PC-3 (cell line): ENCODE data around the gene DCLK1. TPM values are rescaled to one million over a fixed set of nuclear protein-coding genes. Genes with fewer than 3 reads are reported as not detected.

Experiments used
- ATAC-seq: fragments of 200-7000 bp; cut with Tn5 transposase; 2 replicates; pipeline ENCODE4 v1.9.1; 2020; ENCODE audit warnings: mild to moderate bottlenecking, moderate library complexity
- BruUV-seq: library from RNA; stranded (reverse); fragments of 400-500 nt; replicated peaks from 2 replicates; lab custom pipeline; 2021; lab: Mats Ljungman, UMichigan
- CTCF ChIA-PET: fragments of 300-600 bp; sonication (Branson Sonifier 250); formaldehyde crosslinking; loops from one replicate; lab custom pipeline; 2022; ENCODE audit warnings: antibody characterized with exemption; lab: Charles Lee
- POLR2A ChIA-PET: fragments of 300-600 bp; sonication (Branson Sonifier 250); formaldehyde crosslinking; loops from one replicate; lab custom pipeline; 2022; ENCODE audit warnings: antibody characterized with exemption; ENCODE audit not compliant: unreplicated experiment; lab: Charles Lee
- DNase-seq: peaks from one replicate; pipeline ENCODE4 v3.0.0-alpha.2; 2015
- H2AFZ ChIP-seq: fragments of 300-600 bp; sonication (generic); 2 replicates; pipeline ENCODE4 v1.6.0; 2016; ENCODE audit warnings: antibody characterized with exemption, low read length
- H3F3A ChIP-seq: fragments of 300-600 bp; sonication (generic); one replicate; pipeline ENCODE4 v1.6.0; 2017; ENCODE audit warnings: antibody characterized with exemption, low read length, control low read depth, mild to moderate bottlenecking; ENCODE audit not compliant: unreplicated experiment
- H3K27ac ChIP-seq: fragments of 300-600 bp; sonication (generic); 2 replicates; pipeline ENCODE4 v1.5.1; 2016; ENCODE audit warnings: mild to moderate bottlenecking, low read length
- H3K27me3 ChIP-seq: fragments of 300-600 bp; sonication (generic); 2 replicates; pipeline ENCODE4 v1.6.1; 2016; ENCODE audit warnings: low read length, mixed read lengths
- H3K36me3 ChIP-seq: fragments of 300-600 bp; sonication (generic); 2 replicates; pipeline ENCODE4 v1.6.1; 2016; ENCODE audit warnings: low read depth, mixed run types, low read length, mixed read lengths
- H3K4me1 ChIP-seq: fragments of 300-600 bp; sonication (generic); 2 replicates; pipeline ENCODE4 v1.5.1; 2016; ENCODE audit warnings: low read length; ENCODE audit not compliant: insufficient read depth
- H3K4me2 ChIP-seq: fragments of 300-600 bp; sonication (generic); 2 replicates; pipeline ENCODE4 v1.6.0; 2016; ENCODE audit warnings: low read length
- H3K4me3 ChIP-seq: fragments of 300-600 bp; sonication (generic); 2 replicates; pipeline ENCODE4 v1.5.1; 2016; ENCODE audit warnings: mild to moderate bottlenecking, low read length, mixed read lengths
- H3K79me2 ChIP-seq: fragments of 300-600 bp; sonication (generic); 2 replicates; pipeline ENCODE4 v1.6.1; 2017; ENCODE audit warnings: low read length, mixed read lengths
- H3K9ac ChIP-seq: fragments of 300-600 bp; sonication (generic); 2 replicates; pipeline ENCODE4 v1.6.0; 2016; ENCODE audit warnings: mild to moderate bottlenecking, low read length
- H3K9me2 ChIP-seq: fragments of 300-600 bp; sonication (generic); replicated peaks from 2 replicates; pipeline ENCODE4 v1.6.1; 2016; ENCODE audit warnings: mixed run types, low read length, mixed read lengths
- H3K9me3 ChIP-seq: fragments of 300-600 bp; sonication (generic); 2 replicates; pipeline ENCODE4 v1.6.1; 2016; ENCODE audit warnings: low read length, mixed read lengths
- H4K20me1 ChIP-seq: fragments of 300-600 bp; sonication (generic); 2 replicates; pipeline ENCODE4 v1.6.1; 2016; ENCODE audit warnings: low read length, mixed read lengths
- CTCF ChIP-seq: fragments of 300-600 bp; sonication (generic); conservative IDR thresholded peaks from 2 replicates; pipeline ENCODE4 v1.5.1; 2017; ENCODE audit warnings: antibody characterized with exemption, low read depth, mild to moderate bottlenecking, low read length
- EZH2 ChIP-seq: fragments of 300-600 bp; sonication (generic); IDR thresholded peaks from one replicate; pipeline ENCODE4 v1.6.1; 2017; ENCODE audit warnings: antibody characterized with exemption, mild to moderate bottlenecking, low read length; ENCODE audit not compliant: unreplicated experiment
- EZH2phosphoT487 ChIP-seq: fragments of 300-600 bp; sonication (generic); IDR thresholded peaks from 2 replicates; pipeline ENCODE4 v1.6.1; 2018; ENCODE audit warnings: mild to moderate bottlenecking, antibody characterized with exemption, low read length, borderline replicate concordance
- intact Hi-C: fragments of 100-400 bp; cut with micrococcal nuclease; formaldehyde crosslinking; loops from 2 replicates; pipeline ENCODE4 v1.9.0; 2023
- total RNA-seq: library from RNA; depleted of rRNA; stranded (reverse); fragments of >200 nt; gene quantifications from 2 replicates; pipeline ENCODE4 v1.2.3, GENCODE V29; 2014

The DCLK1 gene
- total RNA-seq, 1 experiment from 2014 or later: not detected

GRCh38 chr13:35793823-35794222 lies 337.4 kb downstream of the DCLK1 start:
- Histone ChIP-seq H3K36me3 (no peaks in the 10 kb centered on the region), H3K4me3 (no peak overlapping the region), H3K4me1 (0 out of 2 replicates have a peak, but pooled peaks cover 14% of the 10 kb centered on the region), H4K20me1 (no peaks in the 10 kb centered on the region), H3K79me2 (no peaks in the 10 kb centered on the region), H3F3A (no peaks in the 10 kb centered on the region), H3K9me2 (no peaks in the 10 kb centered on the region), H2AFZ (no peak overlapping the region), H3K27ac (no peak overlapping the region), H3K27me3 (no peaks in the 10 kb centered on the region), H3K9ac (no peak overlapping the region), H3K4me2 (no peak overlapping the region), H3K9me3 (no peaks in the 10 kb centered on the region)
- ATAC-seq (no peak), DNase-seq (no peak)
- ChIA-PET CTCF (no interaction called here), POLR2A (no interaction called here)
- no peak for TF ChIP-seq EZH2
- TF ChIP-seq EZH2phosphoT487: no peak
- no peak for TF ChIP-seq CTCF
- BruUV-seq: no TSS peak
- intact Hi-C loops: no loop called here

- no peak for DNase-seq
- TF ChIP-seq EZH2phosphoT487: no peak
- no peaks in the 10 kb centered on the region for H3F3A ChIP-seq
- no peak for ATAC-seq
- H3K4me3 ChIP-seq: no peak overlapping the region
- H4K20me1 ChIP-seq: no peaks in the 10 kb centered on the region
- no peaks in the 10 kb centered on the region for H3K9me2 ChIP-seq
- H3K4me1 ChIP-seq: 0 out of 2 replicates have a peak, but pooled peaks cover 14% of the 10 kb centered on the region
- ChIA-PET CTCF (no interaction called here), POLR2A (no interaction called here)
- H3K4me2 ChIP-seq: no peak overlapping the region
- no peak overlapping the region for H3K9ac ChIP-seq
- H3K27me3 ChIP-seq: no peaks in the 10 kb centered on the region
- no peak overlapping the region for H2AFZ ChIP-seq
- no peak overlapping the region for H3K27ac ChIP-seq
- H3K36me3 ChIP-seq: no peaks in the 10 kb centered on the region
- H3K9me3 ChIP-seq: no peaks in the 10 kb centered on the region
- intact Hi-C loops: no loop called here
- no peaks in the 10 kb centered on the region for H3K79me2 ChIP-seq
- no TSS peak for BruUV-seq
Measured at GRCh38 chr13:35792911-35793310, 338.3 kb downstream of the DCLK1 start.

GRCh38 chr13:35792021-35792420 lies 339.2 kb downstream of the DCLK1 start:
- H3K4me3 ChIP-seq: no peak overlapping the region
- H3K79me2 ChIP-seq: no peaks in the 10 kb centered on the region
- peak overlapping the region; percentile 21; the same call in 1 of the 2 replicates for H3K4me2 ChIP-seq
- H2AFZ ChIP-seq: no peak overlapping the region
- no peaks in the 10 kb centered on the region for H3K27me3 ChIP-seq
- no peak overlapping the region for H3K9ac ChIP-seq
- DNase-seq: no peak
- no peak overlapping the region for H3K27ac ChIP-seq
- no peak for TF ChIP-seq EZH2
- intact Hi-C loops: no loop called here
- ATAC-seq: no peak
- ChIA-PET POLR2A (no interaction called here), CTCF (no interaction called here)
- 0 out of 2 replicates have a peak, but pooled peaks cover 14% of the 10 kb centered on the region for H3K4me1 ChIP-seq
- no peaks in the 10 kb centered on the region for H3K9me3 ChIP-seq
- no TSS peak for BruUV-seq
- H3K9me2 ChIP-seq: no peaks in the 10 kb centered on the region
- no peaks in the 10 kb centered on the region for H3K36me3 ChIP-seq
- H4K20me1 ChIP-seq: no peaks in the 10 kb centered on the region
- no peaks in the 10 kb centered on the region for H3F3A ChIP-seq
